Right cardiac atrium (tissue), 5 donors: ENCODE measurements around the gene THAP7. TPM values are rescaled to one million over a fixed set of nuclear protein-coding genes. Genes with fewer than 3 reads are reported as not detected.
"Not testable (repeated sequence)": the region's sequence is repeated elsewhere in the genome, so short reads cannot be mapped to it uniquely, and the experiment has no call there.

Experiments
- ATAC-seq, 2 donors: fragments of 200-7000 bp; cut with Tn5 transposase; one replicate each; pipeline versions ENCODE4 v1.8.0 to v1.9.1; 2020; ENCODE audit warnings: moderate library complexity in 2 of 2, mild to moderate bottlenecking in 1 of 2
- DNase-seq, 3 donors: peaks; one replicate each; pipeline ENCODE4 v3.0.0-alpha.2; 2020
- H3K27ac ChIP-seq: one replicate; pipeline ENCODE4 v1.5.1; 2013; ENCODE audit warnings: mild to moderate bottlenecking, low read length, control low read depth, moderate library complexity
- H3K27me3 ChIP-seq: one replicate; pipeline ENCODE4 v1.6.1; 2013; ENCODE audit not compliant: control insufficient read depth, insufficient read depth
- H3K4me1 ChIP-seq: one replicate; pipeline ENCODE4 v1.6.1; 2013; ENCODE audit warnings: low read length; ENCODE audit not compliant: control insufficient read depth, insufficient read depth
- H3K4me3 ChIP-seq: one replicate; pipeline ENCODE4 v1.5.1; 2013; ENCODE audit warnings: low read length, control low read depth
- H3K9me3 ChIP-seq: one replicate; pipeline ENCODE4 v1.6.1; 2013; ENCODE audit warnings: low read length; ENCODE audit not compliant: control insufficient read depth
- WGBS: extraction: QIAGEN DNeasy Blood & Tissue Kit; methylation state at CpG from one replicate; pipeline ENCODE4 v1.1.7; 2013; 5-methylcytosine and 5-hydroxymethylcytosine counted together
- intact Hi-C, 4 donors: fragments of 100-400 bp; cut with DNase I; formaldehyde crosslinking; loops; one replicate each; pipeline versions ENCODE4 v1.11.0 to v1.14.0; 2022 to 2023
- polyA plus RNA-seq: library from polyadenylated mRNA; stranded (reverse); fragments of 200-250 nt; gene quantifications from one replicate; pipeline ENCODE4 v1.2.3, GENCODE V29; 2013
- total RNA-seq, 4 donors: library from RNA; stranded (reverse); fragmentation: NEBNext Ultra II Directional; extraction: Animal tissue kit (Norgen Biotek cat#: 25700); gene quantifications; one replicate each; pipeline ENCODE4 v1.2.1, GENCODE V29; 2021
- donor health status: healthy with polysubstance abuse.
- donor health status: DM: no; HTN: yes; CAD: no.
- donor health status: DM: no; HTN: no; CAD: no.
- donor health status: DM: no; HTN: yes; CAD: no; lungs with severe emphysema.
- donor health status: DM: yes; HTN: yes; CAD: no.

Gene THAP7
- total and polyA plus RNA-seq, 5 donors: 23.2 to 38.2 (median 23.9) TPM

- H3K27ac ChIP-seq: no peak overlapping the region
- peaks cover 7% of the 10 kb centered on the region for H3K4me1 ChIP-seq
- DNase-seq (no peak), ATAC-seq (no peak)
- H3K27me3 ChIP-seq: no peaks in the 10 kb centered on the region
- WGBS: 88% methylated on average over 6 of the region's 6 CpGs
- no peak overlapping the region for H3K4me3 ChIP-seq
- intact Hi-C loops: no loop called here
- H3K9me3 ChIP-seq: no peaks in the 10 kb centered on the region
Measured at GRCh38 chr22:21042978-21043859, 41.3 kb upstream of the THAP7 start.

- ATAC-seq: no peak
- no peaks in the 10 kb centered on the region for H3K27me3 ChIP-seq
- DNase-seq: no peak
- no peaks in the 10 kb centered on the region for H3K9me3 ChIP-seq
- intact Hi-C loops: no loop called here
- WGBS: 78% methylated on average over 4 of the region's 4 CpGs
- H3K27ac ChIP-seq: no peak overlapping the region
- peaks cover 10% of the 10 kb centered on the region for H3K4me1 ChIP-seq
- no peak overlapping the region for H3K4me3 ChIP-seq
Measured at GRCh38 chr22:21041937-21042336, 40.0 kb upstream of the THAP7 start.

GRCh38 chr22:21039158-21039557, 37.2 kb upstream of the THAP7 start:
- H3K27me3 ChIP-seq: not testable (repeated sequence)
- 89% methylated on average over 5 of the region's 5 CpGs for WGBS

DNA sequence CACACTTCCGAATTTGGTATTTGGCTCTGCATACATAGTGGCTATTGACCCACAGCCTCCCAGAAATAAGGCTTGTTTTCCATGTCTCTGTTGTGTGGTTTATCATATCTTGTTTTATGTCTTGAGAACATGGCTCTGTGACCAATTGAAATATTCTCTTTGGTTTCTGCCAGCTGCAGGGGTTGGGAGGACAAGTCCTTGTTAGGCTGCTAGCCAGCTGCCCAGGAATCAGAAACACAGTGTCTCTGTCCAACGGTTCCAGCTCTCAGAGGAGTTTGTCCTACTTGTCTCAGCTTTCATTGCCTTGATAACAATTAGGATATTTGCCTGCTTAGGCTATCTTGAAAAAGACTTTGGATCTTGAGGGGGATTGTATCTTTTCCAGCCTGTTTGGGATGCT, 36.5 kb upstream of the THAP7 start:
- DNase-seq: peak; percentile 57 to 88 (median 82)
- Histone ChIP-seq H3K9me3 (no peaks in the 10 kb centered on the region), H3K27me3 (no peaks in the 10 kb centered on the region), H3K4me3 (no peak overlapping the region), H3K27ac (no peak overlapping the region), H3K4me1 (peaks cover 10% of the 10 kb centered on the region)
- peak; percentile 68 to 84 for ATAC-seq
- intact Hi-C loops: no loop called here
- 32% methylated on average over 2 of the region's 2 CpGs for WGBS

More at GRCh38 chr22:21039158-21039557, 37.2 kb upstream of the THAP7 start:
- H3K4me3 ChIP-seq, H3K4me1 ChIP-seq, ATAC-seq, H3K9me3 ChIP-seq, intact Hi-C loops, H3K27ac ChIP-seq, DNase-seq: not testable (repeated sequence)

DNA sequence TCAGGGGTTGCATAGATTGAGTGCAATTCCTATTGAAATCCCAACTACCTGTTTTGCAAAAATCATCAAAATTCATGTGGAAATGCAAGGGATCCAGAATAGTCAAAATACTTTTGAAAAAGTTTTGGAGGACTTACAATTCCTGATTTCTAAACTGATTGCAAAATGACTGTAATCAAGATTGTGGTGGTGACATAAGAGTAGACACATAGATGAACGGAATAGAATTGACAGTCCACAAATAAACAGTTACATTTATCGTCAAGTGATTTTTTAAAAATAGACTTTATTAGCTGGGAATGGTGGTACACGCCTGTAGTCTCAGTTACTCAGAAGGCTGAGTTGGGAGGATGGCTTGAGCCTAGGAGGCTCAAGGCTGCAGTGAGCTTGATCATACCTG, 33.1 kb upstream of the THAP7 start:
- Histone ChIP-seq H3K9me3 (no peaks in the 10 kb centered on the region), H3K27me3 (no peaks in the 10 kb centered on the region), H3K4me1 (peaks cover 10% of the 10 kb centered on the region), H3K27ac (no peak overlapping the region), H3K4me3 (no peak overlapping the region)
- DNase-seq (no peak), ATAC-seq (no peak)
- 87% methylated on average over 3 of the region's 3 CpGs for WGBS
- intact Hi-C loops: no loop called here

GRCh38 chr22:21033895-21034294, 32.0 kb upstream of the THAP7 start:
- H3K4me3 ChIP-seq: no peak overlapping the region
- 88% methylated on average over 3 of the region's 3 CpGs for WGBS
- no peak for DNase-seq
- no peak for ATAC-seq
- intact Hi-C loops: no loop called here
- no peaks in the 10 kb centered on the region for H3K27me3 ChIP-seq
- H3K9me3 ChIP-seq: no peaks in the 10 kb centered on the region
- no peak overlapping the region for H3K27ac ChIP-seq
- peaks cover 7% of the 10 kb centered on the region for H3K4me1 ChIP-seq

GRCh38 chr22:21032868-21033688, 31.2 kb upstream of the THAP7 start:
- intact Hi-C loops: no loop called here
- no peak overlapping the region for H3K4me3 ChIP-seq
- no peaks in the 10 kb centered on the region for H3K9me3 ChIP-seq
- DNase-seq (peak in 1 of 3 donors; percentile 56), ATAC-seq (peak; percentile 4 to 5)
- H3K27ac ChIP-seq: no peak overlapping the region
- no peaks in the 10 kb centered on the region for H3K27me3 ChIP-seq
- H3K4me1 ChIP-seq: peaks cover 2% of the 10 kb centered on the region
- 76% methylated on average over 12 of the region's 12 CpGs for WGBS

DNA sequence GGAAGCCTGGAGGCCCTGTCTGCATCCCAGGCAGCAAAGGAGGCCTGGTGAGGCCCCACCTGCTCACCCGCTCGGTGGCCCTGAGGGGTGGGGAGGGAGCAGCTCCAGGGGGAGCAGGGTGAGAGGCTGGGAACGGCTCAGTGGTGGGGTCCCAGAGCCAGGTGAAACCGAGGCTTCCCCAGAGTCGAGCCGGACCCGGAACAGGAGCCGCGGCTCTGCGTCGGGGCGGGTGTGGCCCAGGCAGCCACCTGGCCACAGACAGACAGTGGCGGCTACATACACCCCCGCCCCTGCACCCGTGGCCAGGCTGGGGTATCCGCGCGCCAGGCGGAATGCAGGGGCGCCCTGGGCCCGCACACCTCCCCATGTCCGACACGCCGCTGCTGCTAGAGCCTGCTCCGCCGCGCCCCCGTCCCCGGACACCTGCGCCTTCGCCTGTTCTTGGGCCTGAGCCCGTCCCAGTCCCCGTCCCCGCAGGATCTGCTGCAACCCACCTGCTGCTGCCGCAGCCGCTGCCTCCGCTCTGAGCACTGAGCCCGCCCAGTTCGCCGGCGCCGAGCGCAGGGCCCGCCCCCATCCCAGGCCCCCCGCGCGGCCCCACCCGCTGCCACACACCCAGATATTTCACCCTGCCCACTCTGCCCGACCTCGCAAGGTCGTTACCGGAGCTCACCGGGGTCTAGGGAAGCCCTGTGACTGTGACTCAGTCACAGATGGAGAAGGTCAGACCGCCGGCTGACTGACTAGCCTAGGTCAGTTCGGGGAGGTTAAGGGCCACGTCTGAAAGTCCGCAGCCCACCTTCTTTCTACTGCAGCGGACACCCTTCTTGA, 30.3 kb upstream of the THAP7 start, which contains the start of gene SLC7A4:
Gene SLC7A4, minus strand, starts transcription at position 525 of the 831 bp plus-strand sequence. CDS start 749 bp downstream, outside the sequence.
- Histone ChIP-seq H3K4me1 (no peaks in the 10 kb centered on the region), H3K27me3 (no peaks in the 10 kb centered on the region), H3K4me3 (peak within 1 kb of the TSS; percentile 24), H3K9me3 (no peaks in the 10 kb centered on the region), H3K27ac (no peak within 1 kb of the TSS)
- DNase-seq (peak in 2 of 3 donors; percentile 61 to 76), ATAC-seq (peak; percentile 62 to 68)
- WGBS: 6% methylated on average over 59 of the region's 59 CpGs
- intact Hi-C loops: no loop called here

GRCh38 chr22:21031545-21032036, 29.7 kb upstream of the THAP7 start:
- peak in 2 of 3 donors; percentile 44 to 49 for DNase-seq

More at GRCh38 chr22:21031545-21032036, 29.7 kb upstream of the THAP7 start:
- Histone ChIP-seq H3K4me1 (no peaks in the 10 kb centered on the region), H3K9me3 (no peaks in the 10 kb centered on the region), H3K27ac (no peak overlapping the region), H3K27me3 (no peaks in the 10 kb centered on the region), H3K4me3 (no peak overlapping the region)
- intact Hi-C loops: no loop called here
- 86% methylated on average over 18 of the region's 18 CpGs for WGBS
- ATAC-seq: no peak
